ENCODE data around the gene ARL5A. TPM values are rescaled to one million over a fixed set of nuclear protein-coding genes. Genes with fewer than 3 reads are reported as not detected.

ARL5A gene
- total and polyA plus RNA-seq, 12 donors = 8.3 to 99.0 (median 53.2) TPM

DNA sequence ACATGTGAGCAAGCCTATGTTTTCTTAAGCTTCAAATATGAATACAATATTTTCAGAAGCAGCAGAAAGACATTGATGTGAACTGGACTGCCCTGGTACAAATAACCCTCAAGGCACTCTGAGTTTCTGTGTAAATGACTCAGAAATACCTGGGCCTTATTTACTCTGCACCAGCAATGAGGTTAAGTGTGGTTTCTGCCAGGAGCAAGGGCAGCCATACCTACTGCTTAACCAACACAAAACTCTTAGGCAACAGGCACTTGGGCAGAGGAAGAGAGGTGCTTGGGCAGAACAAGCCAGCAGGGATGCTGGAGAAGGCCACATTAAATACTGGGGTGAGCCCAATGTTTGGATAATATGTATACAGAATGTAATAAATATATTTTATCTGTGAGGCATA is 29.4 kb upstream of the ARL5A start:
- no peak for TF ChIP-seq POLR2A (IDR thresholded peaks at IDR 0.05)
- H3K36me3 ChIP-seq (replicated peaks in 1 of 2) = no peaks in the 10 kb centered on the region
- no peaks in the 10 kb centered on the region for H3K4me1 ChIP-seq (replicated peaks in 1 of 2)
- intact Hi-C loops (cut with DNase I) = no loop called here
- no peak overlapping the region for H3K4me3 ChIP-seq
- no peak for DNase-seq
- no peaks in the 10 kb centered on the region for H3K9me3 ChIP-seq (replicated peaks in 1 of 3)
- no peaks in the 10 kb centered on the region for H3K27me3 ChIP-seq
- no peak overlapping the region for H3K27ac ChIP-seq

DNA sequence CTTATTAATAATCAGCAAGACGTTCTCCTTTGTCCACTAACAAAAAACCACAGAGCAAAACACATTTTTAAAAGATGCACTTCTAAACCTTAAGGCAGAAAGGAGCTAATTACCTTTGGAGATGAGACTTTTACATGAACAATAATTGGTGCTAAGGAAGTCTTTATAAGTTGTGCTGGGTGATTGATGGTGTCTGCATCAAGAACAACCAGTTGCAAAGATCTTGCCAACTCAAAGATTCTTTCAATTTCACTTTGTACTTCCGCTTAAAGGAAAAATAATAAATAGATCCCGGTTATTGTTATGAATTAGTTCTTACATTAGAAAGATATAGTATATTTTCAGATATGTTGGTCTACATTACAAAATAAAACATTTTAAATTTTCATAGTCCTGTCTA is 26.9 kb upstream of the ARL5A start:
- TF ChIP-seq, protein P1, sequence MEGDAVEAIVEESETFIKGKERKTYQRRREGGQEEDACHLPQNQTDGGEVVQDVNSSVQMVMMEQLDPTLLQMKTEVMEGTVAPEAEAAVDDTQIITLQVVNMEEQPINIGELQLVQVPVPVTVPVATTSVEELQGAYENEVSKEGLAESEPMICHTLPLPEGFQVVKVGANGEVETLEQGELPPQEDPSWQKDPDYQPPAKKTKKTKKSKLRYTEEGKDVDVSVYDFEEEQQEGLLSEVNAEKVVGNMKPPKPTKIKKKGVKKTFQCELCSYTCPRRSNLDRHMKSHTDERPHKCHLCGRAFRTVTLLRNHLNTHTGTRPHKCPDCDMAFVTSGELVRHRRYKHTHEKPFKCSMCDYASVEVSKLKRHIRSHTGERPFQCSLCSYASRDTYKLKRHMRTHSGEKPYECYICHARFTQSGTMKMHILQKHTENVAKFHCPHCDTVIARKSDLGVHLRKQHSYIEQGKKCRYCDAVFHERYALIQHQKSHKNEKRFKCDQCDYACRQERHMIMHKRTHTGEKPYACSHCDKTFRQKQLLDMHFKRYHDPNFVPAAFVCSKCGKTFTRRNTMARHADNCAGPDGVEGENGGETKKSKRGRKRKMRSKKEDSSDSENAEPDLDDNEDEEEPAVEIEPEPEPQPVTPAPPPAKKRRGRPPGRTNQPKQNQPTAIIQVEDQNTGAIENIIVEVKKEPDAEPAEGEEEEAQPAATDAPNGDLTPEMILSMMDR (IDR thresholded peaks at IDR 0.05) = no peak
- TF ChIP-seq POLR2A (IDR thresholded peaks at IDR 0.05) = no peak
- Histone ChIP-seq H3K4me3 (no peak overlapping the region), H3K4me1 (replicated peaks in 1 of 2) (peaks cover 0 to 4% of the 10 kb centered on the region in 2 donors), H3K36me3 (replicated peaks in 1 of 2) (no peaks in the 10 kb centered on the region), H3K27me3 (no peaks in the 10 kb centered on the region), H3K27ac (no peak overlapping the region), H3K9me3 (replicated peaks in 1 of 3) (no peaks in the 10 kb centered on the region)
- WGBS, 4 donors = 66 to 83% (median 78%) methylated on average over 3 of the region's 3 CpGs
- intact Hi-C loops (cut with DNase I) = no loop called here
- DNase-seq = no peak

DNA sequence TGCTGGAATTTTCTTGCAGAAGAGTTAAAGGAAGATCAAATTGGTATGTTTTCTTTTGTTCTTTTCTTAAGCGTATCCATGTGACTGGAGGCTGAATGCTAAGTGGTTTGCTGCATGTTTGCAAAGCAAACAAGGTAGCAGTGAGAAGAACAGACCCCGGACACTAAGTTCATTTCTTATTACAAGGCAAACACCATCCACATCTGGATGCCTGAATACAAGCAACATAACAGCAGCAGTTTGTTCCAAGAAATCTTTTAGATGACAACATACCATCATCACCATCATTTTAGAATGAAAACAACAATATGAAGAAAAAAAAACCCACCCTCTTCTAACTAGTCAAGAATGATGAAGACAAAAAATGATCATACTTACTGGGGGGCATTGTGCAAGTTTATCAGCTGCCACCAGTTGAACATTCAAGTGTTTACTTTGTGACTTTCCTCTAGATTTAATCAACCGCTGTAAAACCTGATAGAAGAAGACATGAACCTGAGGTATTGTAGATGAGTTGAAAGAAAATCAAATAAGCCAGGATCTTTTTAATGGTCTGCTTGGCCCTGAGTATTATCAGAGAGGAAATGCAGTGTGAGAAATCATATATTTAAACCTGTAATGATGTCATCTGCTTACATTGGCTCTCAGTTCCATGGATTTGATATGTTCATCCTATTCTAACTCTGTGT is 25.0 kb upstream of the ARL5A start:
- Histone ChIP-seq H3K4me3 (no peak overlapping the region), H3K9me3 (replicated peaks in 1 of 3) (no peaks in the 10 kb centered on the region), H3K4me1 (replicated peaks in 1 of 2) (peaks cover 0 to 4% of the 10 kb centered on the region in 2 donors), H3K36me3 (replicated peaks in 1 of 2) (no peaks in the 10 kb centered on the region), H3K27me3 (no peaks in the 10 kb centered on the region), H3K27ac (no peak overlapping the region)
- DNase-seq = no peak
- no peak for TF ChIP-seq POLR2A (IDR thresholded peaks at IDR 0.05)
- TF ChIP-seq, protein P1 (IDR thresholded peaks at IDR 0.05) = no peak
- intact Hi-C loops (cut with DNase I) = no loop called here
- 77 to 89% (median 84%) methylated on average over 3 of the region's 3 CpGs for WGBS, 4 donors

DNA sequence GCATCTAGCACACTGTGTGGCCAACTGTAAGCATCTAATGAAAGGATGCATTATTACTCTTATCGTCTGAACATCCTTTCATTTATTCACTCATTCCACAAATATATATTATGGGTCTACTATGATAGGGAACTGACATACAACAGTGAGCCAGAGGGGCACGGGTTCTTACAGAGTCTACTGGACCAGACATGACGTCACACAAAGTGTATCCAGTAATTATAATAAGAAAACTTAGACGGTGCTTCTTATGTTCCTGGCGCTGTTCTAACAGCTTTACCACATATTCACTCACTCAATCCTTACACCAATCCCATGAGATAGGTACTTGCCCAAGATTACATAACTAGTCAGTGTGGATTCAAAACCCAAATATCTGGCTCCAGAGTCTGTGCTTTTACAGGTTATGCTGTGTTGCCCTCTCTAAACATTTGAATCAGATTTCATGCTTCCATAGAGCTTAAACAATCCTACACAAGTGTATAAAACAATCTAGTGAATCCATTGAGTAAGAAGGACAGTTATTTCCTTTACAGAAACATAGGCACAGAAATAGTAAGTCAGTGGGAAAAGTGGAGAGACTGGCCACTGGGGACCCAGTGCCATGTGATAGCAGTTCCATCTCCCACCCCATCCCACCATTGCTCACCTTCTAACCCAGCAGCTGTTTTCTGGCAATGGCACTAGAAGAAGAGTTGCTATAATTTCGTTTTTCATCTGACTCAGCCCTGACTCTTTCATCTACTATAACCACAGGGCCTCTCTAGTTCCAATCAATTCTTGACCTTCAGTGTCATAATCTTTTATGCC is 24.2 kb upstream of the ARL5A start:
- WGBS, 4 donors = 80 to 84% (median 84%) methylated on average over 6 of the region's 6 CpGs
- no peak for TF ChIP-seq POLR2A (IDR thresholded peaks at IDR 0.05)
- TF ChIP-seq, protein P1 (IDR thresholded peaks at IDR 0.05) = no peak
- no peak overlapping the region for H3K4me3 ChIP-seq
- no peaks in the 10 kb centered on the region for H3K9me3 ChIP-seq (replicated peaks in 1 of 3)
- DNase-seq = no peak
- H3K4me1 ChIP-seq (replicated peaks in 1 of 2) = peaks cover 0 to 4% of the 10 kb centered on the region in 2 donors
- no peaks in the 10 kb centered on the region for H3K36me3 ChIP-seq (replicated peaks in 1 of 2)
- no peak overlapping the region for H3K27ac ChIP-seq
- intact Hi-C loops (cut with DNase I) = no loop called here
- no peaks in the 10 kb centered on the region for H3K27me3 ChIP-seq

All from adrenal gland (tissue), 12 donors.